HFF-Myc (cell line): Measurements from ENCODE around the gene PARD3.

Experiments used
- DNase-seq: peaks from one replicate; pipeline ENCODE4 v3.0.0-alpha.2; 2011; ENCODE audit warnings: low read depth; ENCODE audit errors: extremely low read depth
- H3K4me3 ChIP-seq: replicated peaks from 2 replicates; pipeline ENCODE4 v1.5.1; 2011; ENCODE audit warnings: low read depth, mild to moderate bottlenecking, control low read depth, low read length
- TF ChIP-seq, protein P1 (sequence below): IDR thresholded peaks from 2 replicates; pipeline ENCODE4 v1.5.1; 2012; ENCODE audit warnings: mild to moderate bottlenecking, low read depth, low read length, control low read depth; ENCODE audit errors: missing control alignments

PARD3 gene

GRCh38 chr10:34587002-34587679 lies 228.0 kb downstream of the PARD3 start:
- no peak overlapping the region for H3K4me3 ChIP-seq
- TF ChIP-seq, protein P1, sequence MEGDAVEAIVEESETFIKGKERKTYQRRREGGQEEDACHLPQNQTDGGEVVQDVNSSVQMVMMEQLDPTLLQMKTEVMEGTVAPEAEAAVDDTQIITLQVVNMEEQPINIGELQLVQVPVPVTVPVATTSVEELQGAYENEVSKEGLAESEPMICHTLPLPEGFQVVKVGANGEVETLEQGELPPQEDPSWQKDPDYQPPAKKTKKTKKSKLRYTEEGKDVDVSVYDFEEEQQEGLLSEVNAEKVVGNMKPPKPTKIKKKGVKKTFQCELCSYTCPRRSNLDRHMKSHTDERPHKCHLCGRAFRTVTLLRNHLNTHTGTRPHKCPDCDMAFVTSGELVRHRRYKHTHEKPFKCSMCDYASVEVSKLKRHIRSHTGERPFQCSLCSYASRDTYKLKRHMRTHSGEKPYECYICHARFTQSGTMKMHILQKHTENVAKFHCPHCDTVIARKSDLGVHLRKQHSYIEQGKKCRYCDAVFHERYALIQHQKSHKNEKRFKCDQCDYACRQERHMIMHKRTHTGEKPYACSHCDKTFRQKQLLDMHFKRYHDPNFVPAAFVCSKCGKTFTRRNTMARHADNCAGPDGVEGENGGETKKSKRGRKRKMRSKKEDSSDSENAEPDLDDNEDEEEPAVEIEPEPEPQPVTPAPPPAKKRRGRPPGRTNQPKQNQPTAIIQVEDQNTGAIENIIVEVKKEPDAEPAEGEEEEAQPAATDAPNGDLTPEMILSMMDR: no peak
- DNase-seq: no peak

- no peak for DNase-seq
Observed at GRCh38 chr10:34585422-34586112, 229.5 kb downstream of the PARD3 start.

GRCh38 chr10:34584164-34584563 lies 230.9 kb downstream of the PARD3 start:
- peak; percentile 76 for DNase-seq
- no peak overlapping the region for H3K4me3 ChIP-seq
- TF ChIP-seq, protein P1: no peak

More at GRCh38 chr10:34585422-34586112, 229.5 kb downstream of the PARD3 start:
- no peak overlapping the region for H3K4me3 ChIP-seq
- TF ChIP-seq, protein P1: no peak

- TF ChIP-seq, protein P1: no peak
- no peak overlapping the region for H3K4me3 ChIP-seq
- DNase-seq: no peak
Observed at GRCh38 chr10:34581801-34582532, 233.1 kb downstream of the PARD3 start.

- H3K4me3 ChIP-seq: no peak overlapping the region
- no peak for DNase-seq
- TF ChIP-seq, protein P1: no peak
Observed at GRCh38 chr10:34580643-34581042, 234.5 kb downstream of the PARD3 start.

DNA sequence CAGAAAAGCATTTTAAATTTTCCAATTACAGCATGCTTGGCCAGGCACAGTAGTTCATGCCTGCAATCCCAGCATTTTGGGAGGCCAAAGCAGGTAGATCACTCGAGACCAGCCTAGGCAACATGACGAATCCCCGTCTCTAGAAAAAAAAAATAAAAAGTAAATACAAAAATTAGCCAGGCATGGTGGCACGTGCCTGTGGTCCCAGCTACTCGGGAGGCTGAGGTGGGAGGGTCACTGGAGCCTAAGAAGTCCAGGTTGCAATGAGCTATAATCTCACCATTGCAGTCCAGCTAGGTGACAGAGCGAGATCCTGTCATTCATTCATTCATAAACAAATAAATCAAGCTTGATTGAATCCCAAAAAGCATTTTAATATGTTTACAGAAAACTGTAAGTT lies 234.9 kb downstream of the PARD3 start:
- DNase-seq: no peak
- TF ChIP-seq, protein P1: no peak
- H3K4me3 ChIP-seq: no peak overlapping the region
